ENCODE data around the gene C4orf51. TPM values are rescaled to one million over a fixed set of nuclear protein-coding genes. Genes with fewer than 3 reads are reported as not detected.

Gene C4orf51
- total RNA-seq, 1 donor from 2014 or later, result not detected

DNA sequence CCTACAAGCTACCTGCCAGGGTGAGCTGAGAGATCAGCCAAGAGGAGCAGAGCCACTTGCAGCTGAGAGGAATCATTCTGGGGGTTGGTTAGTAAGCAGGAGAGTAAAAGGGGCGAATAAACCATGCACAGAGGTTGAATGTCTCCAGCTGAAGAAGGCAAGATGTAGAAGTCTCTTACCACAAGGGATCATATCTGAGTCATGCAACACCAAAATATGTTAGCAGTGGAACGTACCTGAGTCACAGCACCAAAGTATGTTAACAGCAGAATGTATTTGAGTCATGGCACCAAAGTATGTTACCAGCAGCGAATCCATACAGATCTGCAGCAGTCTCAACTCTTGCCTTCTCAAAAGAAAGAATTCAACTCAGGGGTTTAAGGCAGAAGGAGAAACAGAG is 29.9 kb downstream of the C4orf51 start:
- Mint-ChIP-seq H3K4me3 (no peak overlapping the region), H3K27me3 (ENCODE audit: low read depth) (no peaks in the 10 kb centered on the region), H3K27ac (peak overlapping the region; percentile 70), H3K36me3 (peaks cover 5% of the 10 kb centered on the region), H3K9me3 (peaks cover 22% of the 10 kb centered on the region), H3K4me1 (peaks cover 27% of the 10 kb centered on the region)
- DNase-seq (ENCODE audit: low spot score in 2 of 2, unreplicated experiment in 2 of 2), result no peak
- TF ChIP-seq, protein P1, sequence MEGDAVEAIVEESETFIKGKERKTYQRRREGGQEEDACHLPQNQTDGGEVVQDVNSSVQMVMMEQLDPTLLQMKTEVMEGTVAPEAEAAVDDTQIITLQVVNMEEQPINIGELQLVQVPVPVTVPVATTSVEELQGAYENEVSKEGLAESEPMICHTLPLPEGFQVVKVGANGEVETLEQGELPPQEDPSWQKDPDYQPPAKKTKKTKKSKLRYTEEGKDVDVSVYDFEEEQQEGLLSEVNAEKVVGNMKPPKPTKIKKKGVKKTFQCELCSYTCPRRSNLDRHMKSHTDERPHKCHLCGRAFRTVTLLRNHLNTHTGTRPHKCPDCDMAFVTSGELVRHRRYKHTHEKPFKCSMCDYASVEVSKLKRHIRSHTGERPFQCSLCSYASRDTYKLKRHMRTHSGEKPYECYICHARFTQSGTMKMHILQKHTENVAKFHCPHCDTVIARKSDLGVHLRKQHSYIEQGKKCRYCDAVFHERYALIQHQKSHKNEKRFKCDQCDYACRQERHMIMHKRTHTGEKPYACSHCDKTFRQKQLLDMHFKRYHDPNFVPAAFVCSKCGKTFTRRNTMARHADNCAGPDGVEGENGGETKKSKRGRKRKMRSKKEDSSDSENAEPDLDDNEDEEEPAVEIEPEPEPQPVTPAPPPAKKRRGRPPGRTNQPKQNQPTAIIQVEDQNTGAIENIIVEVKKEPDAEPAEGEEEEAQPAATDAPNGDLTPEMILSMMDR (IDR thresholded peaks at IDR 0.05; ENCODE audit: unreplicated experiment), result no peak

DNA sequence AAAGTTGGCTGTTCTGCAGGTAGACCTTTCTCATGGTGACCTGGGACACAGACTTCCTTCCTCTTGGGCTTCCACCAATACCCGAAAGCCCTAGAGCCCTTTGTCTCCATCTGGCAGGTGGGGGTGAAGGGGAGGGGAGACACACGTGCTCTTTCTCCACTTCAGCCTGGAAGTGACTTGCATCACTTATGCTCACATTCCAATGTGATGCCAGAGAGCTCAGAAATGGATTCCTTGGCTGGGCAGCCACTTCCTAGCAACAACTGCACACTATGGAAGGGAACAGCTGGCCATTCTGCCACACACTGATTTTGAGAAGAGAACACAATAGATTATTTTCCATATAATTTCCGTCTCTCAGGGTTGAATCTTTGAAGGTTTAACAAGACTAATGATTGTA is 36.3 kb downstream of the C4orf51 start:
- Mint-ChIP-seq H3K27me3 (ENCODE audit: low read depth) (no peaks in the 10 kb centered on the region), H3K36me3 (peaks cover 3% of the 10 kb centered on the region)

DNA sequence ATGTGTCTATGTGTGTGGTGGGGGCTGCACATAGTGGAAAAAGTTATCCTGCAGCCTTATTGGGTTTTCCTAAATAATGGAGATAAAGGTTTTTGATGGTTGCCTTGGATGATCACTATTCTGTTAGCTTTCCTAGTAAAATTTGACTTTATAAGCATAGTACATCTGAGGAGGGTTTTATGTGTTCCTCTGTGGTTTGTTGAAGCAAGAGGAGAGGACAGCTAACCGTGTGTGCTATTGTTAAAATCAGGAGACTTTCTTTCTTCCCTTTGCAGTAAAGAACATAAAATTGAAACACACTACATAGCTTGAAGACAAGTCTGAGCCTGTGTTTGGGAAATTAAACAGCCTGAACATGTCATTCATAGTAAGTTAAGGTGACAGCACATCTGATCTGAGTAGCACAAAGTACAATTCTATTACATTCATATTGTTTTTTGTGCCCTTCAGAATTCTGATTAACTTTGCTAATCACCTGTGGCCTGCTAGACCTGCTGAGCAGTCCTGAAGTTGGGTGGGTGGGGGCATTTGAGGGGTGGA is 36.8 kb downstream of the C4orf51 start:
- Mint-ChIP-seq H3K9me3 (peaks cover 20% of the 10 kb centered on the region), H3K27ac (peak overlapping the region; percentile 60), H3K36me3 (no peaks in the 10 kb centered on the region), H3K27me3 (ENCODE audit: low read depth) (no peaks in the 10 kb centered on the region), H3K4me3 (no peak overlapping the region), H3K4me1 (peaks cover 27% of the 10 kb centered on the region)
- TF ChIP-seq, protein P1 (IDR thresholded peaks at IDR 0.05; ENCODE audit: unreplicated experiment), result no peak
- DNase-seq (ENCODE audit: low spot score in 2 of 2, unreplicated experiment in 2 of 2), result no peak

More for the DNA sequence above, 36.3 kb downstream of the C4orf51 start:
- no peak overlapping the region for H3K4me3 Mint-ChIP-seq
- H3K4me1 Mint-ChIP-seq, result peaks cover 27% of the 10 kb centered on the region
- TF ChIP-seq, protein P1 (IDR thresholded peaks at IDR 0.05; ENCODE audit: unreplicated experiment), result no peak
- H3K27ac Mint-ChIP-seq, result peak overlapping the region; percentile 60
- H3K9me3 Mint-ChIP-seq, result peaks cover 24% of the 10 kb centered on the region
- no peak for DNase-seq (ENCODE audit: low spot score in 2 of 2, unreplicated experiment in 2 of 2)

DNA sequence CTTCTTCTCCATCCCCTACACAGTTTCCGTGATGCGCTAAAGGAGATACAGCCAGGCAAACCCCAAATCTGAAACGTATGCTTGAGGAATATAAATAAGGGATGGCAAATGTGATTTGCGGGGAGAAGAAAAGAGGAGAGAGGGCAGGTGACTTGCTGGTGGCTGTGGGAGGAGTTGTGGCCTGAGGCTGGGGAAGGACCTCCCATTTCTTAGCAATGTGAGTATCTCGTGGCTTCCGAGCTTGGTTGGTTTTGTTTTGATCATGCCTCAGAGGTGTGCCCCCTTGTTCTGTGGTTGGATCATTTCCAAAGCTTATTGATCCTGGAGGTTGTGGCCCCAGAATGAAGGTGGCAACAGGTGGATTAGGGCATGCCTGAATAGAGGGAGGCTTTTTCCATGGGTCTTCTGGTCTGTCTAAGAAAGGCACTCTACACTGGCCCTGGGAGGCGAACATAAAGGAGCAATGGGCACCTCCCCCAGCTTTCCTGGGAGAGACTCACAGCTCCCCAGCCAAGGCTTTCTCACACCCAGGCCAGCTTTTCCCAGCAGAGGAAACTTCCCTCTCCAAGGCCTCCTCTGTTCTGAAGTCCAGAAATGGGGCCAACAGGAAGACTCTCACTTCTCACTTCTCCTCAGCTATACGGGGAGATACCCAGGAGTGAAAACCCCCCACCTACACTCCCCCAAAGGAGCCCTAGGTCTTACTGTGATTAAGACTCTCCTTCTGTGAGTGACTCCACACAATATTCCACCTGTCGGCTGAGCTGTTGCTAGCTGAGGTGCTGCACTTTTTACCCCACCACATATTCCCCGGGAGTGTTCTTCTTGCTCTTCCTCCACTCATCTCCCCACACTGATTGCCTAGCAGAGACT is 40.0 kb downstream of the C4orf51 start:
- Mint-ChIP-seq H3K27ac (no peak overlapping the region), H3K4me1 (peaks cover 34% of the 10 kb centered on the region), H3K9me3 (peaks cover 12% of the 10 kb centered on the region), H3K36me3 (no peaks in the 10 kb centered on the region), H3K27me3 (ENCODE audit: low read depth) (no peaks in the 10 kb centered on the region), H3K4me3 (no peak overlapping the region)
- no peak for DNase-seq (ENCODE audit: low spot score in 2 of 2, unreplicated experiment in 2 of 2)
- TF ChIP-seq, protein P1 (IDR thresholded peaks at IDR 0.05; ENCODE audit: unreplicated experiment), result no peak

DNA sequence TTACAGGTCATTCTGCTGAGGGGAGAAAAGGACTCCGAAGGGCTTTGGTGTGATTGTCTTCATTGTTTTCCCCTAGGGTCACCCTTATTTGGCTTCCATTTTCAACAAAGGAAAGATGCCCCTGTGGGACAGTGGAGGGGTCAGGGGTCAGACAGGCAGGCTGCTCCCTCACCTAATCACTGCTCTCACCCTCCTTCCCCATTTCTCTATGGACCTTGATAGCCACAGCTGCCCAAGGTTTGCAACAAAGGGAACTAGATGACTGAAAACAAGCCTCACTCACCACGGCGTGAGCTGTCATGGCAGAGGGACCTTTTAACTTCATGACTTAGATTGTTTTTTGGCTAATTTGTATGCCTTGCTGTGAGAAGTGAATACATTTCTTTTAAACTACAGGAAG is 40.7 kb downstream of the C4orf51 start:
- peaks cover 34% of the 10 kb centered on the region for H3K4me1 Mint-ChIP-seq
- no peaks in the 10 kb centered on the region for H3K36me3 Mint-ChIP-seq
- no peak overlapping the region for H3K27ac Mint-ChIP-seq
- H3K9me3 Mint-ChIP-seq, result peaks cover 12% of the 10 kb centered on the region
- DNase-seq (ENCODE audit: low spot score in 2 of 2, unreplicated experiment in 2 of 2), result no peak
- TF ChIP-seq, protein P1 (IDR thresholded peaks at IDR 0.05; ENCODE audit: unreplicated experiment), result no peak
- H3K4me3 Mint-ChIP-seq, result no peak overlapping the region
- no peaks in the 10 kb centered on the region for H3K27me3 Mint-ChIP-seq (ENCODE audit: low read depth)

Measured in mesothelial cell of epicardium (in vitro differentiated cells).